Endothelial cell of umbilical vein (primary cell): ENCODE results near the gene RET. TPM values are rescaled to one million over a fixed set of nuclear protein-coding genes. Genes with fewer than 3 reads are reported as not detected.

Experiments used
- BruUV-seq: library from RNA; stranded (reverse); fragments of 400-500 nt; replicated peaks from 2 replicates; lab custom pipeline; 2021; lab: Mats Ljungman, UMichigan
- CTCF ChIA-PET: fragments of 300-600, 350-600 bp; sonication (Branson Sonifier 250); formaldehyde crosslinking; loops from one replicate; lab custom pipeline; 2021; ENCODE audit warnings: antibody characterized with exemption, inconsistent platforms; lab: Charles Lee
- POLR2A ChIA-PET: fragments of 300-600, 350-600 bp; sonication (Branson Sonifier 250); formaldehyde crosslinking; loops from one replicate; lab custom pipeline; 2021; ENCODE audit warnings: antibody characterized with exemption, inconsistent platforms; lab: Charles Lee
- DNase-seq: peaks from one replicate; pipeline ENCODE4 v3.0.0-alpha.2; 2011; ENCODE audit warnings: low read depth, low spot score
- FAIRE-seq: peaks from 2 replicates; lab custom pipeline; 2011; peaks lifted over from hg19 to GRCh38; lab: Jason Lieb, UNC
- H2AFZ ChIP-seq: 2 replicates; pipeline ENCODE4 v1.6.0; 2012; ENCODE audit warnings: low read depth, low read length, control low read depth, inconsistent platforms
- H3K27ac ChIP-seq: 2 replicates; pipeline ENCODE4 v1.5.1; 2011; ENCODE audit warnings: low read depth, mild to moderate bottlenecking, control low read depth, low read length, moderate library complexity; ENCODE audit not compliant: insufficient read depth
- H3K27me3 ChIP-seq, 2 experiments: 2 replicates each; pipeline versions ENCODE4 v1.6.0 to v1.6.1; 2011; ENCODE audit warnings: low read length in 2 of 2, mixed read lengths in 1 of 2; ENCODE audit not compliant: control insufficient read depth in 2 of 2, insufficient read depth in 2 of 2
- H3K36me3 ChIP-seq, 2 experiments: 2 replicates in 1 of 2; 3 replicates in 1 of 2; pipeline ENCODE4 v1.5.1; 2011; ENCODE audit warnings: low read length in 2 of 2, mild to moderate bottlenecking in 1 of 2, moderate library complexity in 1 of 2; ENCODE audit not compliant: control insufficient read depth in 2 of 2, insufficient read depth in 2 of 2; ENCODE audit errors: extremely low read depth in 1 of 2
- H3K4me1 ChIP-seq: 3 replicates; pipeline ENCODE4 v1.5.1; 2011; ENCODE audit warnings: mild to moderate bottlenecking, low read length; ENCODE audit not compliant: control insufficient read depth, insufficient read depth; ENCODE audit errors: extremely low read depth
- H3K4me2 ChIP-seq: 2 replicates; pipeline ENCODE4 v1.6.1; 2011; ENCODE audit warnings: low read length, control low read depth, mixed read lengths; ENCODE audit not compliant: insufficient read depth
- H3K4me3 ChIP-seq, 3 experiments: fragments of 200-600 bp in 1 of 3; sonication (generic), shearing (Covaris generic) in 1 of 3; replicated peaks in 1 of 3; 2 replicates each; pipeline ENCODE4 v1.5.1; 2011 to 2016; ENCODE audit warnings: control low read depth in 3 of 3, low read length in 3 of 3, mild to moderate bottlenecking in 2 of 3, inconsistent platforms in 1 of 3, low read depth in 1 of 3, moderate library complexity in 1 of 3; ENCODE audit not compliant: insufficient read depth in 1 of 3
- H3K79me2 ChIP-seq: 2 replicates; pipeline ENCODE4 v1.6.0; 2012; ENCODE audit warnings: low read length, inconsistent platforms; ENCODE audit not compliant: control insufficient read depth, insufficient read depth
- H3K9ac ChIP-seq: replicated peaks from 2 replicates; pipeline ENCODE3; 2011; ENCODE audit warnings: low read length, control low read depth; ENCODE audit not compliant: insufficient read depth; ENCODE audit errors: extremely low read depth
- H3K9me1 ChIP-seq: replicated peaks from 3 replicates; pipeline ENCODE4 v1.6.0; 2011; ENCODE audit warnings: mild to moderate bottlenecking, low read length; ENCODE audit not compliant: control insufficient read depth, insufficient read depth; ENCODE audit errors: extremely low read depth
- H3K9me3 ChIP-seq: replicated peaks from 2 replicates; pipeline ENCODE4 v1.5.1; 2012; ENCODE audit warnings: low read length, inconsistent platforms; ENCODE audit not compliant: control insufficient read depth, insufficient read depth
- H4K20me1 ChIP-seq: replicated peaks from 2 replicates; pipeline ENCODE3; 2011; ENCODE audit warnings: mild to moderate bottlenecking, low read length; ENCODE audit not compliant: control insufficient read depth, insufficient read depth; ENCODE audit errors: extremely low read depth
- CTCF ChIP-seq, 2 donors: IDR thresholded peaks; 1 replicate in 1 of 2; 2 replicates in 1 of 2; pipeline ENCODE4 v1.5.1; 2011; ENCODE audit warnings: low read length in 2 of 2, mild to moderate bottlenecking in 2 of 2, moderate library complexity in 2 of 2, control low read depth in 1 of 2, inconsistent platforms in 1 of 2, low read depth in 1 of 2; ENCODE audit not compliant: insufficient read depth in 1 of 2; ENCODE audit errors: extremely low read depth in 1 of 2
- EZH2 ChIP-seq: IDR thresholded peaks from 2 replicates; pipeline ENCODE4 v1.6.1; 2012; ENCODE audit warnings: borderline replicate concordance, low read depth, mild to moderate bottlenecking, moderate library complexity, low read length, inconsistent platforms; ENCODE audit not compliant: severe bottlenecking
- FOS ChIP-seq: IDR thresholded peaks from 2 replicates; pipeline ENCODE4 v1.6.1; 2011; ENCODE audit warnings: mild to moderate bottlenecking, low read length, moderate library complexity, borderline replicate concordance; ENCODE audit not compliant: insufficient read depth
- GATA2 ChIP-seq: IDR thresholded peaks from 2 replicates; pipeline ENCODE4 v1.7.0; 2011; ENCODE audit warnings: low read depth, mild to moderate bottlenecking, moderate library complexity, mixed read lengths, low read length; ENCODE audit not compliant: insufficient read length, insufficient read depth
- JUN ChIP-seq: IDR thresholded peaks from 2 replicates; pipeline ENCODE4 v1.6.1; 2011; ENCODE audit warnings: borderline replicate concordance, low read depth; ENCODE audit not compliant: insufficient read length, insufficient read depth
- MAX ChIP-seq: IDR thresholded peaks from 2 replicates; pipeline ENCODE4 v1.6.1; 2011; ENCODE audit not compliant: insufficient read depth, insufficient read length
- MYC ChIP-seq: IDR thresholded peaks from one replicate; pipeline ENCODE4 v1.6.1; 2011; ENCODE audit warnings: mild to moderate bottlenecking, low read depth, low read length
- POLR2A ChIP-seq: IDR thresholded peaks from 2 replicates; pipeline ENCODE4 v1.6.1; 2012; ENCODE audit warnings: low read depth, mild to moderate bottlenecking, control low read depth, low read length
- POLR2AphosphoS5 ChIP-seq: IDR thresholded peaks from 2 replicates; pipeline ENCODE4 v1.6.1; 2012; ENCODE audit warnings: low read depth, mild to moderate bottlenecking, control low read depth, low read length, moderate library complexity; ENCODE audit not compliant: insufficient read depth
- dilution Hi-C: fragments of 300-500 bp; cut with MboI; formaldehyde crosslinking; loops from one replicate; pipeline ENCODE4 v1.15.0; 2019; ENCODE audit warnings: low sequenced_read_pairs; ENCODE audit not compliant: extremely low pct_ligation_motif_present
- intact Hi-C: fragments of 100-400 bp; cut with micrococcal nuclease; formaldehyde crosslinking; loops from one replicate; pipeline ENCODE4 v1.10.0; 2022
- polyA plus RNA-seq, 4 experiments: library from polyadenylated mRNA; depleted of rRNA in 3 of 4; stranded (reverse) in 3 of 4; unstranded in 1 of 4; fragments of >200 nt; gene quantifications; 2 replicates each; pipeline versions ENCODE4 v1.2.1 to v1.2.3, GENCODE V29; 2011 to 2012; ENCODE audit warnings: missing spikeins in 1 of 4
- total RNA-seq: library from RNA; stranded (reverse); gene quantifications from 2 replicates; pipeline ENCODE4 v1.2.3, GENCODE V29; 2021

The RET gene
- total and polyA plus RNA-seq, 2 donors (not counting 3 experiments of a cell fraction or from before 2014, with no cell fraction given): 0.04 to 0.22 TPM

- TF ChIP-seq CTCF (IDR thresholded peaks at IDR 0.05; ENCODE audit: extremely low read depth in 1 of 2, insufficient read depth in 1 of 2, low read depth in 1 of 2, low read length in 2 of 2) (no peak), MAX (no peak), EZH2 (no peak), FOS (no peak), POLR2AphosphoS5 (no peak), JUN (no peak), MYC (no peak), POLR2A (no peak), GATA2 (no peak)
- BruUV-seq: no TSS peak
- H3K4me1 ChIP-seq: peaks cover 6% of the 10 kb centered on the region
- no peaks in the 10 kb centered on the region for H3K36me3 ChIP-seq
- H3K9me3 ChIP-seq: no peaks in the 10 kb centered on the region
- FAIRE-seq: no peak
- no peaks in the 10 kb centered on the region for H3K79me2 ChIP-seq
- H3K27ac ChIP-seq: no peak overlapping the region
- dilution Hi-C loops: no loop called here
- H3K4me2 ChIP-seq: no peak overlapping the region
- ChIA-PET CTCF (no interaction called here), POLR2A (no interaction called here)
- no peak for DNase-seq
- peaks cover 0 to 2% of the 10 kb centered on the region in 2 experiments for H3K27me3 ChIP-seq
- intact Hi-C loops: no loop called here
- no peaks in the 10 kb centered on the region for H4K20me1 ChIP-seq
- H3K9me1 ChIP-seq: no peaks in the 10 kb centered on the region
- H3K9ac ChIP-seq: no peak overlapping the region
- H2AFZ ChIP-seq: no peak overlapping the region
- no peak overlapping the region for H3K4me3 ChIP-seq
These were observed 47.9 kb downstream of the RET start for GRCh38 chr10:43124574-43125273.
